SH-SY5Y (cell line): ENCODE data around the gene CCNL2.

ENCODE experiments used
- GATA2 ChIP-seq: IDR thresholded peaks from 2 replicates; pipeline ENCODE4 v1.6.1; 2011; ENCODE audit warnings: mild to moderate bottlenecking, low read depth, low read length
- GATA3 ChIP-seq: IDR thresholded peaks from 2 replicates; pipeline ENCODE4 v1.6.1; 2011; ENCODE audit warnings: low read depth, mild to moderate bottlenecking, low read length, moderate library complexity

The CCNL2 gene

DNA sequence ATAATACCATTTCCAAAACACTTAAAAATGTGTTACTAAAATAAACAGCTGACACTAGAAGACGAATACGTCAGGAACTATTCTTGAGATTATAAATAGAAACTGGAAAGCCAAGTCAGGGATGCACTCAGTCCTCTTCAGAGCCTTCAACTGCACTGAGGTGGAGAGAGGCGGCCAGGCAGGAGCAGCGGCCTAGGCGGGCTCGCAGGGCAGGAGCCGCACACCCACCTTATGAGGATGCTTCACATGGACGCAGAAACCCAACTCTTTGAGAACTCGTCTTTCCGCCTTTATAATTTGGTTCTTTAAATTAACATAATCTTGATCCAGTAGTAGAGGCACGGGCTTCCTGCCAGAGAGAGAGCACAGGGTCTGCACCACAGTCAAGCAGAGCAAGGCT, 4.0 kb downstream of the CCNL2 start:
- no peak for TF ChIP-seq GATA3
- no peak for TF ChIP-seq GATA2

DNA sequence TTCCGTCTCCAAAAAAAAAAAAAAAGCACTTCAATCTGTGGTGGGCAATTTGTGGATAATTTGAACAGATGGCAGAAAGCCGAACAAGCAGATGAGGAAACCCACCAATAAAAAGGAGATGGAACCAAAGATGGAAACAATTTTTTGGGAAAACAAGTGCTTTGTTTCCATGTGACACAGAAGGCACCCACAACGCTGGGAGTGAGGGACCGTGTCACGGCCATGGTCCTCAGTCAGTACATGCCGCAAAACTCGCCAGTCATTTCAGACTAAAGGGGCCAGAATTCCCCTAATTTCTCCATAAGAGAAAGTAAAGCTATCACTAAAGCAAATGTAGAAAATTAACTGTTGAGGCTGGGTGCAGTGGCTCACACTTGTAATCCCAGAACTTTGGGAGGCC, 5.0 kb downstream of the CCNL2 start:
- no peak for TF ChIP-seq GATA2
- no peak for TF ChIP-seq GATA3

DNA sequence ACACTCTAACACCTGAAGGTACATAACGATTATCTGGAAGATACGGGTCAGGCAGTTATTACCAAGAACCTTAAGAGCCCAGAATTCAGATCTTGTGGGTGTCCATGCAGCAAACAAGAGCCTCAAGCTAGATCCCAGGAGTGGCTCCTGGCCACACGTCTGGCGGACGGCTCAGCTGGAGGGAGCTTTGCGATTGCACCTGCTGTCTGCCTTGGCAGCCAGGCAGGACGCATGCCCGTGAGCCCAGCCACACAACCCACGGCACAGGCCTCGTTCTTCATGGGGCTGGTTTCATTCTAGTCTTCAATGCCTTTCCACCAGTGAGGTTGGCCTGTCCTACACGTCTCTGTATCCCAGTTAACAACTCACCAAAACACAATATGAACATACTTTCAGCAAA, 5.7 kb downstream of the CCNL2 start:
- TF ChIP-seq GATA3 (no peak), GATA2 (no peak)

DNA sequence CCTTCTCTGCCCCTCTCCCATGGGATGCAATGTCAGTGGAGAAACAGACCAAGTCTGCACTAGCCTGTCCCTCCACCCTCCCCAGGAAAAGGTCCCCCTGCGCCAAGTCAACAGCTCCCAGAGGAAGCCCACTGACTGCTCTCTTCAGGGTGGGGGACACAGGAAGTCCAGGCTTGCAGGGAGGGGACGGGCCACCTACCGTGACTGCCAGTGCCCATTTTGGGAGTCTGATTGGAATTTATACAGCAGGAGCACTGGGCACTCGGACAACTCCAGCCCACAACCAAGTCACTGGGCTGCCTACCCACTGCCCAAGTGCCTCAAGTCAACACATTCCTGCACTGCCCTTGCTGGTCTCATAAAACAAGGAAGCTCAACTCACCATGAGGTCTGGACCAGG, 6.1 kb downstream of the CCNL2 start:
- no peak for TF ChIP-seq GATA3
- no peak for TF ChIP-seq GATA2

DNA sequence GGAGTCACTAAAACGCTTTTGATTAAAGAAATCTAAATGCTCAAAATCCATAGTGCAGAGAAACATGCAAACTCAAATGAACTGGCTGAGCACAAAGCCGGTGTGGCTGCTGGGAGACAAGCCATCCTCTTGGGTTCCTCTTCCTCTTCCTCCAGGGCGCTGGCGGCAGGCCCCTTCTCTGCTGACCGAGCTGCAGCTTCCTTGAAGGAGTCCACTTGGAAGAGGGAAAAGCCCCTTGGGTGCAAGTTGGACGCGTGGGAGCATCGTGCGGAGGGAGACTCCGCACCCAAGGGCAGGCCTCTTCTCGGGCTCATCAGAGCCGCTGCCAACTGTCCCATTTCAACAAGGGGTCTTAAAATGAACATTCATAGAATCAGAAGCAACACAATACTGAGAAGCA, 7.9 kb downstream of the CCNL2 start:
- no peak for TF ChIP-seq GATA3
- TF ChIP-seq GATA2 = no peak

DNA sequence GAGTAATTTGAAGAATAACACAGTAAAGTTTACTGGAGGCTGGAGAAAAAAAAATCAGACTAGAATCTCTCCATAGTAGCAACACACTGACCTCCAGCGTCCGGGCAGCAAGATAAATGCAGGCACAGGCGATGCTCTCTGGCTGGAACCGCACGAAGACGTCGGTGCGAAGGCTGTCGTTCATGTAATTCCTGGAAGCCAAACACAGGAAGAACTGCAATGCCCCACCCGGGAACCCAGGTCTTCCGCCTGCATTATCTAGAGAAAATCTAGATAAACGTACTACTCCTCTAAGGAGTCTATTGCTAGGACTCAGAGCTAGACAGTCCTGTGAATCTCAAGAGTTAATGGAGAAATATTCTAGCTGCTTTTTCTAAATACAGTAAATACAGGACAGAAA, 8.5 kb downstream of the CCNL2 start:
- no peak for TF ChIP-seq GATA3
- TF ChIP-seq GATA2 = no peak

DNA sequence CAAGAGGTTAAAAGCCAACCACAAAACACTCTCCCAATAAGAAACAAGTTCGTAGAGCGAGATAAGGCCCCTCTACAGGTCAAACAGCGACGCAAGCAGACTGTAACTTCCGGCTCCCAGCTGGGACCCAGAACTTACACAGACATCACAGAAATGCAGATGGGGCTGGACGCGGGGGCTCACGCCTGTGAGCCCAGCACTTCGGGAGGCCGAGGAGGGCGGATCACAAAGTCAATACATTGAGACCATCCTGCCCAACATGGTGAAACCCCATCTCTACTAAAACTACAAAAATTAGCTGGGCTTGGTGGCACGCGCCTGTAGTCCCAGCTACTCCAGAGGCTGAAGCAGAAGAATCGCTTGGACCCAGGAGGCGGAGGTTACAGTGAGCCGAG, 11.1 kb downstream of the CCNL2 start:
- TF ChIP-seq GATA2 = no peak
- no peak for TF ChIP-seq GATA3

DNA sequence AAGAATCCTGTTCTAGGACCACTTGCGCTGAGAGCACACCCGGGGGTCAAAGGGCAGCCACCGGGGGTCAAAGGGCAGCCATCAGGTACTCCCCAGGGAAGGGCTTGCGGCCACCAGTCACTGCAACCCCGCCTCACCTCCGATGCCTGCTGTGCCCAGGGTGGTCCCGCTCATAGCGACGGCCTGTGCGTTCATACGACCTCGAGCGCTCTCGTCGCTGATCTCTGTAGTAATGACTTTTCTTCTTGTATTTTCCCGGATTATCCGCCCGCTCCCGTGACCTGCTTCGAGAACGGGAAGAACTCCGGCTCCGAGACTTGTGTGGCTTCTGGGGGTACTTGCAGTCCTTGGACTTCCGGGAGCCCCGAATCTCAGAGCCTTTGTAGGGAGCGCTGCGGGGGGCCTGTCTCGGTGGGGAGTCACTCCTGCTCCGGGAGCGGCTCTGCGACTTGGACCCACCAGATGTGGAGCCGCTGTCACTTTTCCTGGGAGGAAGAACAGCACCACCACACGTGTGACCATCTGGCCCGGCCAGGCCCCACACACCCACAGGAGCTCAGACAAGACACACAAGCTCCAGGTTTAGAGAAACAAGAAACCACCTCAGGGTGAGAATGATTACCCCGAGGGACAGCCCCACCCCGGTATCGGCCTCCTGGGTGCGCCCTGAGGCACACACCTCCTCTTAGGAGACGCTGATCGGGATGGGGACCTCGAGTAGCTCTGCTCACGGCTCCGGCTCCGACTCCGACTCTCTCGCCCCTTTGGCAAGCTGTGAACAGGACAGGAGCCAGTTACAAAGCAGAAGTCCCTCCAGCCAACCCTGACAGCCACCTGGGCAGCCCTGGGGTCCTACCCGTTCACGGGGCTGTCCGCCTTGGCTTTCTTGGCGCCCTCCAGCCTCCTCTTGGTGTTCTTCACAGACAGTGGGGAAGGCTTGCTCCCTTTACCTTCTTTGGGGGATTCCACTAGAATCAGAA, 11.7 kb downstream of the CCNL2 start:
- TF ChIP-seq GATA2 (no peak), GATA3 (no peak)

DNA sequence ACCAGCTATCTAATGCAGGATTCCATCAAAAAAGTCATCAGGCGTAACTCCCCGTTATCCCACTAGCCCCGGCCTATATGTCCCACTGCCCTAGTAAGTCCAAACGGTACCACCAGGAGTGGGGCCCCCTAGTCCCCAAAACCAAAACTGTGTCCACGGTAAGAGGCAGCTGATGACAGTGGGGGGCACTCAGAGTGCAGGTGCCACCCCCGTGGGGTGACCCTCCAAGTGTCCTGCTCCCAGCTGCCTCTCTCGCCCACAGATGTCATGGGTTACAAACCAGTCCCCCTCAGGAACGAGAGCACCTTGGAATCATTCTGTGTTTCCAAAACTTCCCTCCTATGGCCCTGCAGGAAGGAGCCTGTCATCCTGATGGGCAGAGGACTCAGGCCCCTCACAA, 13.2 kb downstream of the CCNL2 start:
- TF ChIP-seq GATA3 (no peak), GATA2 (no peak)

DNA sequence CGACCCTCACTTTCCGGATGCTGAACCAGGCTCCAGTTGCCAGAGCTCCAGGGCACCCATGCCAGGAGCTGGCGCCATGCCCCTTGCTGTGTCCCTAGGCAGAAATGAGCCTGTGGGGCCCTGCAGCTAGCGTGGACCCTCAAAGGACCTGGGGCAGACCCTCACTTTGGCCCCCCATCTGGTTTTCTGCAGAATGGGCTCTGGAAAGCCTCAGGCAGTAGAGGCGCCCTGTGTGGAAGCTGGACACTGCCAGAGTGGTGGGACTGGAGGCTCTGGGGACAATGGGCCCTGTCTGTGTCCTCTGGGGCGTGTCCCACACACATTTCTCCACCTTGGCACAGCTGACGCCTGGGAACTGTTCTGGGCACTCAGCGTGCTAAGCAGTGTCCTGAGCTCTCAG, 17.8 kb downstream of the CCNL2 start:
- TF ChIP-seq GATA3 = no peak
- TF ChIP-seq GATA2 = no peak

DNA sequence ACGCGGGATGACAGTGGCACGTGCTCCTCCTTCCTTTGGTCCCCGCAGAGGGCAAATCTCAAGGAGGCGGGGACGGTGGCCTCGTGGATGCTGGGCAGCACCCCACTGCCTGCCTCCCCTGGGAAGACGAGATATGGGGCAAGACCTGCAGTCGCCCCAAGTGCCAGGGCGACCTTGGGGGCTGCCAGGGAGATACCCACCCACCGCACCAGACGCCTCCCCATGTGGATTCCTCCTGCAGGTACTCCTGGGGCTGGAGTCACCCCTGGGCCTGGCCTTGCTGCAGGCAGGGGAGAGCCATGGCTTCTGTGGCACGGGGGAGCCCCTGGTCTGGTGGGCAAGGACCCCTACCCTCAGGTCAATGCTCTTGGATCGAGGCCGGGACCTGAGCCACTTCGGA, 18.3 kb downstream of the CCNL2 start:
- TF ChIP-seq GATA3 (no peak), GATA2 (no peak)

DNA sequence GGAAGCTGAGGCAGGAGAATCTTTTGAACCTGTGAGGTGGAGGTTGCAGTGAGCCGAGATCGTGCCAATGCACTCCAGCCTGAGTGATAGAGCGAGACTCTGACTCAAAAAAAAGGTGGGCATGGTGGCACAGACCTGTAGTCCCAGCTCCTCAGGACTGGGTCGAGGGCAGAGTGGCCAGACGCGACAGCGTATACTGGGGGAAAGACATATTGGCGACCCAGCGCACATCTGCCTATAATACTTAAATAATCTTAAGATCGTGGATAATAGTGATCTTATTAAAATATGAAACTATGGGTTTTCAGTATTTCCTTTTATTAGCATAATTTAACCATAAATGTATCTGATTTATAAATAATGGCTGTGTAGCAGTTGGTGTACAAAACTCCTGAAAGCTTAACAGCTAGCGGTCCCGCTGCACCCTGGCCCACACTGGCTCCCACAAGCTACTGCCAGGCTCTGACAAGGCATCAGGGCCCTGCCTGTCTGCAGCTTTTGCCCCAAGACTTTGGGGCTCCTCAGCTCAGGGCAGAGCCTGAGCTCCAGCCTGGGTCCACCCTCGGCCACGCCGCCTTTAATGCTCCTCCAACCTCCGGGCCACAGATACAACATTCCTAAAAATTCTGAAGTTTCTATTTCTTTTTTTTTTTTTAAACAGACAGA, 21.5 kb downstream of the CCNL2 start:
- TF ChIP-seq GATA2 (no peak), GATA3 (no peak)

DNA sequence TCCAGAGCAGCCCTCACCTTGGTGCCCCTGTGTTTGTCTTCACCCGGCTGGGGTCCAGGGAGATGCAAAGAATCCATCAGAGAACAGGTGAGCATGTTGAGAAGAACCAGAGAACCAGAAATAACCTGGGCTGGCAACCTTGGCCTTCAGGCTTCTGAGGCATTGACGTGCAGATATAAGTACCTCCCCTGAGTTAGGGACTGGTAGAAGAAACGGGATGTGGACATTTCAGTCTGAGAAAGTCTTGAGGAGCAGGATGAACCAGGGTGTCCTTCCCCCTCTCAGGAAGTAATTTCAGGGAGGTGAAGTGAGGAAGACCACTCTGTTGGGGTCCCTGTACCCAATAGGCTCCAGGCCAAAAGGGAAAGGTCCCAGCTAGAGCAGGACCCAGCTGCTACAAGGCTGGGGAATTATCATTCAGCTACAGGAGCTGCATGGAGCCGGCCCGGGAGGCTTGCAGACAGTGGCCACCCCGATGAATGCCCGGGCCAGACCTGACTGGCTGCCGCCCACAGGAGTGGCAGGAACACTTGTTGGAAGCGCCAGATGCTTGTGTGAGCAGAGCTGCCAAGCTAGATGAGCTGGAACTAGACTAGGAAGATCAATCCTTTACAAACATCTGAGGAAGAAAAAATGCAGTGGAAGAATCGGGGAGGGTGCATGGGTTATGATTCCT, 22.4 kb downstream of the CCNL2 start:
- TF ChIP-seq GATA3 = no peak
- no peak for TF ChIP-seq GATA2

DNA sequence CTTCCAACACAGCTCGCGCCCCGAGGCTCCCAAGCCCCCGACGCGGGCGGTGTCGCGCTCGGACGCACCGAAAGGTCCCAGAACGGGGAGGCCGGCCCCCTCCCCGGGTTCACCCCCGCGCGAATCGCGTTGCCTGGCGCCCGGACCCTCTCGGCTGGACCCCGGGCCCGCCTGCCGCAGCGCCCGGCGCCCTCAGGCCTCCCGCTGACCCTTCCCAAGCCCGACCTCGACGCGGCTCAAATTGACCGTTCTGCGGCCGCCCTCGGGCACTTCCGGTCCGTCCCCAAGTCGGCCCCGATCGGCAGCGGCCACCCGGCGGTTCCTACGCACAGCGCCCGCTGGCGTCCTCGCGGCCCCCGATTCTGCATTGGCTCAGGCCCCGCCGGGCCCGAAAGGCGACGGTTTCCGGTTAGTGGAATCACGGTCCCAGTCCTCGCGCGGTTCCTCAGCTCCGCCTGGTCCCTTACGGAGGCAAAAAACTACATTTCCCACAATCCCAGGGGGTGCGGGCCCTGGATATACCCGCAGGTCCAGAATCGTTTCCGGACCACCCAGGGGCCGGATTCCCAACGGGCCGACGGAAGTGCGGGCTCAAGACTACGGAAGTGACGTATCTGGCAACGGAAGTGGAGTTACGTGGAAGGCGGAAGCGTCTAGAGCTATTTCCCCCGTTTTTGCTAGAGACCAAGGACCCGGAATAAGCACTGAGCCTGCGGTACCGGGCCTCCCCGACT, 24.0 kb downstream of the CCNL2 start, which contains the start of gene AURKAIP1:
AURKAIP1 (minus strand) TSS at position 279 of the 734 bp plus-strand sequence. CDS start 451 bp downstream, outside the sequence.
- TF ChIP-seq GATA3 = no peak
- no peak for TF ChIP-seq GATA2

DNA sequence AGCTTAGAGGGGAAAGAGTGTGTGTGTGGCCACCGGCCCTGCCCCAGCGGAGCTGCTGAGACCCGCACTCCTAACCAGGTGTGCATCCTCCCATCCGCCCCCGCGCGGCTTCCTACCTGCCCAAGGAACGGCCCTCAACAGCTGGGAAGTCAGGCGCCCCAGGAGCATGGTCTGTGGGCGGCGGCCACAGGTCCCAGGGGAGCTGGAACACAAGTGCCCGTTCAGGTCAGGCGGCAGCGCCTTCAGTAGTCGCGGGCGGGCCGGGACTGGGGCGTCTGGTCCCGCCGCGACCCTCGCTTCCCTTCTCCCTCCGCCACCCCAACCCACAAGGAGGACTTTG, 24.6 kb downstream of the CCNL2 start:
- TF ChIP-seq GATA3 (no peak), GATA2 (no peak)
